Renal pelvis (tissue), 12 donors: ENCODE data around the gene TRIM32. TPM values are rescaled to one million over a fixed set of nuclear protein-coding genes. Genes with fewer than 3 reads are reported as not detected.

ENCODE experiments used
- DNase-seq: peaks from one replicate; pipeline ENCODE4 v3.0.0-alpha.2; 2013
- long read RNA-seq, 16 experiments: transcript quantifications; one replicate each; lab custom pipeline, GENCODE V29; 2026
- polyA plus RNA-seq, 3 donors: library from polyadenylated mRNA; unstranded; fragments of 120-200 nt; gene quantifications; one replicate each; pipeline ENCODE4 v1.2.1, GENCODE V29; 2013; ENCODE audit not compliant: insufficient read length in 3 of 3

The TRIM32 gene, protein sequence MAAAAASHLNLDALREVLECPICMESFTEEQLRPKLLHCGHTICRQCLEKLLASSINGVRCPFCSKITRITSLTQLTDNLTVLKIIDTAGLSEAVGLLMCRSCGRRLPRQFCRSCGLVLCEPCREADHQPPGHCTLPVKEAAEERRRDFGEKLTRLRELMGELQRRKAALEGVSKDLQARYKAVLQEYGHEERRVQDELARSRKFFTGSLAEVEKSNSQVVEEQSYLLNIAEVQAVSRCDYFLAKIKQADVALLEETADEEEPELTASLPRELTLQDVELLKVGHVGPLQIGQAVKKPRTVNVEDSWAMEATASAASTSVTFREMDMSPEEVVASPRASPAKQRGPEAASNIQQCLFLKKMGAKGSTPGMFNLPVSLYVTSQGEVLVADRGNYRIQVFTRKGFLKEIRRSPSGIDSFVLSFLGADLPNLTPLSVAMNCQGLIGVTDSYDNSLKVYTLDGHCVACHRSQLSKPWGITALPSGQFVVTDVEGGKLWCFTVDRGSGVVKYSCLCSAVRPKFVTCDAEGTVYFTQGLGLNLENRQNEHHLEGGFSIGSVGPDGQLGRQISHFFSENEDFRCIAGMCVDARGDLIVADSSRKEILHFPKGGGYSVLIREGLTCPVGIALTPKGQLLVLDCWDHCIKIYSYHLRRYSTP
- 10 to 100 TPM; 21.4 to 23.7 (median 22.7) TPM for polyA plus RNA-seq
- long read RNA-seq, donor 1, partial matches to known transcripts, result 0 of 8 reads
- long read RNA-seq, donor 1, other reads (novel, unspliced or antisense), result 0 of 8 reads
- long read RNA-seq, donor 2, partial matches to known transcripts, result 0 of 6 reads
- long read RNA-seq, donor 2, other reads (novel, unspliced or antisense), result 0 of 6 reads
- long read RNA-seq, donor 3, partial matches to known transcripts, result 0 of 3 reads
- long read RNA-seq, donor 3, other reads (novel, unspliced or antisense), result 0 of 3 reads
- long read RNA-seq, donor 4, transcript TRIM32-203 (2 exons, 3,717 nt), result major isoform, 7 of 41 reads
- long read RNA-seq, donor 4, partial matches to known transcripts, result 33 of 41 reads
- long read RNA-seq, donor 4, other reads (novel, unspliced or antisense), result 0 of 41 reads
- long read RNA-seq, donor 5, partial matches to known transcripts, result 0 of 4 reads
- long read RNA-seq, donor 5, other reads (novel, unspliced or antisense), result 0 of 4 reads
- long read RNA-seq, donor 6, transcript TRIM32-203 (2 exons, 3,717 nt), result major isoform, 7 of 9 reads
- long read RNA-seq, donor 6, partial matches to known transcripts, result 0 of 9 reads
- long read RNA-seq, donor 6, other reads (novel, unspliced or antisense), result 0 of 9 reads
- long read RNA-seq, donor 7, partial matches to known transcripts, result 7 of 14 reads
- long read RNA-seq, donor 7, other reads (novel, unspliced or antisense), result 0 of 14 reads
- long read RNA-seq, donor 8, partial matches to known transcripts, result 0 of 7 reads
- long read RNA-seq, donor 8, other reads (novel, unspliced or antisense), result 0 of 7 reads
- long read RNA-seq, donor 9, partial matches to known transcripts, result 47 of 53 reads
- long read RNA-seq, donor 9, other reads (novel, unspliced or antisense), result 0 of 53 reads
- long read RNA-seq, donor 10, partial matches to known transcripts, result 0 of 6 reads
- long read RNA-seq, donor 10, other reads (novel, unspliced or antisense), result 0 of 6 reads
- long read RNA-seq, donor 11, partial matches to known transcripts, result 0 of 7 reads
- long read RNA-seq, donor 11, other reads (novel, unspliced or antisense), result 0 of 7 reads
- long read RNA-seq, donor 12, transcript TRIM32-203 (2 exons, 3,717 nt), result major isoform, 5 of 9 reads
- long read RNA-seq, donor 12, partial matches to known transcripts, result 0 of 9 reads
- long read RNA-seq, donor 12, other reads (novel, unspliced or antisense), result 0 of 9 reads
- long read RNA-seq, donor 13, transcript TRIM32-201 (2 exons, 3,688 nt), result major isoform, 7 of 8 reads
- long read RNA-seq, donor 13, partial matches to known transcripts, result 0 of 8 reads
- long read RNA-seq, donor 13, other reads (novel, unspliced or antisense), result 0 of 8 reads
- long read RNA-seq, donor 14, result 0 reads
- long read RNA-seq, donor 15, partial matches to known transcripts, result 0 of 5 reads
- long read RNA-seq, donor 15, other reads (novel, unspliced or antisense), result 0 of 5 reads
- long read RNA-seq, donor 16, transcript TRIM32-201 (2 exons, 3,688 nt), result major isoform, 5 of 9 reads
- long read RNA-seq, donor 16, partial matches to known transcripts, result 0 of 9 reads
- long read RNA-seq, donor 16, other reads (novel, unspliced or antisense), result 0 of 9 reads

DNA sequence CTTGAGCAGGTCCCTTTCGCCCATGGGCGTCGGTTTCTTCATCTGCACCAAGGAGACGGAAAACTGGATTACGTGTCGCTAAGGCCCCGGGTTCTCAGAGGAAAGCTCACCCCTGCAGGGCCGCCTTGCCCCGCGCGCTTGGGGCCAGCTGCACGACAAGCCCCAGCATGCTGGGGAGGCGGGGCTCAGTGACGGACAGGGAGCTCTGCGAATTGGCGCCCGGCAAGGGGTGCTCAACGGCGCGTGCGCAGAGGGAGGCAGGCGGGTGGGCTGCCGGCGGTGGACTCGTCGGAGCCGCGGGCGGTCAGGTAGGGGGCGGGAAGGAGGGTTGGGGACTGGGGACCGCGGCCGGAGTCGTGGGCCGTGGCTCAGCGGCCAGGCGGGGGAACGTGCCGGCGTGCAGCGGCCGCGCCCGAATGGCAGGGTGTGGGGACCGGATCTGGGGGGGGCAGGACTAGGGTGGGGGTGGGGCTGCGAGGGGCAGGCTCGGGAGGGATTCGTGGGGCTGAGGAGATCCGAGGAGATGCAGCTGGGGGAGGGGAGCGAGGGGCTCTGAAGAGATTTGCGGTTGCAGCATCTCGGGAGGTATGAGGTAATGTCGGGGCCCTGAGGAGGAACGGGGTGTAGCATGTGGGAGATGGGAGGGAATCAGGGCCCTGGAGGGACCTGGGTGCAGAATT, at the start of gene TRIM32:
Gene TRIM32 (plus strand): TSS at position 232 of the 680 bp plus-strand sequence. CDS start 10,438 bp downstream, outside the sequence.
- DNase-seq, result peak; percentile 91

DNA sequence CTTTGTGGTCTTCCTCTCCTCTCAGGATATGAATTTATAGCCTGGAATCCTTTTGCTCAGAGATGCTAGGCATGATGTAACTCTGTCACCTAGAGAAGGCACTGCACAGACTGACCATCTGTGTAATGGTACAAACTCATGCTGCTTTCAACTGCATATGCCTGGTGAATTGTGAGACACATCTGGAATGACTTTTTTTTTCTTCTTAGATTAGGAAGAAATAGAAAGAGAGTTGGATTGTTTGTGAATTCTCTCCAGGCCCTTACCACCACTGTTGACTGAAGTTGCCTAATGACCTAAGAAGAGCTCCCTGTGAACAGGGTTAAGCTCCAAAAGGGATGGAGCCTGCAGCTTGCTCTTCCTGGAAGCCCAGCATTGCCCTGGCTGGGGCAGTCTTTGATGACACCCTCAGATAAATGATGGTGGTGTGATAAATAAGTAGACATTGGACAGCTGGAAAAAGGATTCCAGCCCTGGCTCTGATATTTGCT, 47.8 kb upstream of the TRIM32 start:
- DNase-seq, result no peak

DNA sequence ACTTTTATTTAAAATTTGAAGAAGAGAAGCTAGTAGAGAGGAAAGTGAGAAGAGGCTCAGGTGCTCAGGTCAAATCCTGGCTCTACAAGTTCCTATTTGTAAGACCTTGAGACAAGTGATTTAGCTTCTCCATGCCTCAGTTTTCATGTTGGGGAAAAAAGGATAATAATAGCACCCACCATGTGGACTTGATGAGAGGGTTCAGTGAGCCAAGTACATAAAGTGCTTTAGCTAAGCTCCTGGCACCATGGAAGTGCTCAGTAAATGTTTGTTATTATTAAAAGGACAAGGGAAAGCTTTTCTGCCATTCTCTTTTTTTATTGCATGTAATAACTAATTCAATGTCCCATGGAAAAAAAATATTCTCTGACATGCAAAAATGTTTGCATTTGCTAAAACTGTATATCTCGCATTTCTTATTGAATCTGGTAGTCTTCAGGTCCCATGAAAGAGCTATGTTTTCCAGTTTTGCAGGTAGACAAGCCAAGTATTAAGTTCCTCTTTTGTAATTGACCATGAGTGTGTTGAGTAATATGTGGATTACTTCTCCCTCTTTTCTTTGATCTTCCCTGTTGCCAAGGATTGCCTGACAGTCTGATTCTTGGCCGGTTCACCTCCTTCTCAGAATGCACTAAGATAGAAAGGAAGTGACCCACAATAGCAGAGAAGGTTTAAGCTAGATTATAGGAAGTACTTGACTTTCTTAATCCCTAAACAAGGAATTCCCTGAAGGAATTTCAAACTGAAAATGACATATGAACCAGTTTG, 45.6 kb upstream of the TRIM32 start:
- no peak for DNase-seq

DNA sequence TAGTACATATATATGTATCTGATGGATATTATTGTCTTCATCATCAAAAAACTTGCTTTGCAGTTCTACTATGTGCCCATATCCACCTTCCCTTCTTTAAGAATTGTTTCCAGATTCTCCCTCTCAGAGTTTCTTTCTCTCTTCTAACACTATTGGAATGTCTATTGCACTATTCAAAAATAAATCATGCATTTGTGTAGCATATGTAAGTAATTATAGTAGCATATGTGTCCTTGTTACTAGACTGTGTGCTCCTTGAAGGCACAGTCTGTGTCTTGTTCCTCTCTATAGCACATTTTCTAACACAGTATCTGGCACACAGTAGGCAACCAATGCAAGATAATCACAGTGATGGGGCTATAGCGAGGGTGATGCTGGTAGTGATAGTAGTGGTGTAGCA, 43.4 kb upstream of the TRIM32 start:
- DNase-seq, result no peak

DNA sequence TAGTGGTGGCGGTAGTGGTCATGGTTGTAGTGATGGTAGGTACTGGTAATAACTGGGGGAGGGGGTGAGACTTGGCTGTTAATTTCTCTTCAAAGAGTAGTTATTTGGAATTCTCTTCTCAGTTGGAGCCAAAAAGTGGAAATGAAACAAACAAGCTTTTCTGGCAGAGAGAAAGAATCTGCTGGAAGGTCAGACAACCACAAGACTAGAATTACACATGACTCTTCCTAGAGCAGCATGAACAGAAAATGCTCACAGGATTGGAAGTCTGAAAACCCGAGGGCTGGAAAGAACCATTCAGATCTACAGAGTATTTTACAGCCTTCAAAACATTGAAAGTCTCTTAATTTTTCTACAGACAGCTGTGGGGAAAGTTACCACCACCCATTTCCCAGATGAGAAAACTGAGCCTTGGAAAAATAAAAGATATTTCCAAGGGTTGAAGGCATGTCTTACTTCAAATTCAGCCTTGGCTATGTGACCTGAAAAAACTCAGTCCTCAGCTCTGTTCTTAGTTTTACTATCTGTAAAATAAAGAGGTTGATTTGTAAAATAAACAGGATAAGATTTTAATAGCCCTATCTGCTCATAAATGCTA, 42.9 kb upstream of the TRIM32 start:
- no peak for DNase-seq

DNA sequence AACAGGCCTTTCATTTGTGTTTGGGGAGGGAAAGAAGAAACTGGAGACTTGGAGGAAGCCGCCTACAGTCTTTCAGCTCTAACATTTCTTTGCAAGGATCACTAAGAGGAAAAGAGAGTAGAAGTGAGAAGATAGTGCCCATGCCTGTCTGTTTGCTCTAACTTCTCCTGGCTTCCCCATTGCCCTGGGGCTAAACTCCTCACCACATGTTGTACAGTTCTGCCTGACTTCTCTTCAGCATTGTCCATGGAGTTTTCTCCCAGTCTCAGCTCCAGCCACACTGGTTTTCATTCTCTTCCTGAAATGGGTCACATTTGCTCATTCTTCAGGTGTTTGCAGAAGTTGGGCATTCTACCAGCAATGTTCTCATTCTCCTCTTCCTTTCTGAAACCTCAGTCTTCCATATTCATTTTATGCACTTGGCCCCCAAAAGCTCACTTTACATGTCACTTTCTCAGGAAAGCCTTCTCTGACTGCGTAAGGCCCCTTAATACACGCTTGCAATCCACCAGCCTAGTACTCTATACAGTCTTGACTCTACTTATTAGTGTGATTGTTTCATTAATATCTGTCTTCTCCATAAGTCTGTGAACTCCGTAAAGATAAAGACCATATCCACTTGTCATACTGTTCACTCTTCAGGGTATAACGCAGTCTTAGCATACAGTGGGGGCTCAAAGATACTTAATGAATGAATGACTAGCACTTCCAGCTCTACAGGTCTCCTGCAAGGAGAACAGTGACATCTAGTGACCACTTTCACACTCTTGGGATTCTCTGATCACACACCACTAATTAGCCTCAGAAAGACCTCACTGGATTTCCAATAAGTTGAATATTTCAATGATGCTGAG, 40.2 kb upstream of the TRIM32 start:
- DNase-seq, result peak; percentile 31

DNA sequence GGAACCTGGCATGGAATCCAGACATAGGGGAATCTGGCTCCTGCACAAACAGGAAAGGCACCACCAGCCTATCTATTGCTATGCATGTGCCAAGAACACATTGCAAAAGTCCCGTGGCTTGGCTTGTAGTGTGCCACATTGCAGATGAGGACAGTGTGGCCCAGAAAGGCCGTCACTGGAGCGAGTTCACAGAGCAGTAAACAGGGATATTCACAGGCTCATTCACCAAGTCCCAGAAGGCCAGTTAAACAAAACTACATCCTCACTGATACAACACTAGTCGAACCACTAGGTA, 39.6 kb upstream of the TRIM32 start:
- DNase-seq, result no peak

DNA sequence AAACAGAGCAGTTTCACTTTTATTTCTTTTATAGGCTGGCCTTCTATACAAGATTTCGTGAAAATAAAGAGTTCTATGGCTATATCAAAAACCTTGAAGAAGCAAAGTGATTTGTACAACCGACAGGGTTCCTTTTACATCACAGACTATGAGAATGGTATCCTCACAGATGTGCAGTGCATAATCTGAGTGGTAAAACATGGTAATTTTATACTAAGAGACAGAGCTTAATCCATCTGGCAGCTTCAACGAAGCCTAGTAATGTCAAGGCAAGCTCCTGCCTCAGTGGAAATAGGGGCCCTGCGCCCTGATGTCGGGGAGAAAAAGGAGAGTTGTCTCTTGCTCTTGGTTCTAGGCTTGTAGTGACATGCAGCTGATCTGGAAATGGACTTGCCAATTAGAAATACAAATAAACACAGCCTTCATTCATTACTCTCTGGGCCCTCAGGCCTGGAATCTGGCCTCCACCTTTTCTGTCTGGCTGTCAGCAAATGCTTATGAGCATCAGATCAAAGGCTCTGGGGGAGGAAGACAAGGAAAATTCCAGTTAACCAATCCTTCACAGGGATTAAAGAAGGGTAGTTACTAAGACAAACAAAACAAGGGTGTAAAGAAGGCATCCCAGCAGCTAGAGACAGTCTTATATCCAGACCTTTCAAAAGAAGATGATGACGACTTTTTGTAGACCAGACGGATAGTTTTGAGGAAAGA, 33.6 kb upstream of the TRIM32 start:
- DNase-seq, result no peak

DNA sequence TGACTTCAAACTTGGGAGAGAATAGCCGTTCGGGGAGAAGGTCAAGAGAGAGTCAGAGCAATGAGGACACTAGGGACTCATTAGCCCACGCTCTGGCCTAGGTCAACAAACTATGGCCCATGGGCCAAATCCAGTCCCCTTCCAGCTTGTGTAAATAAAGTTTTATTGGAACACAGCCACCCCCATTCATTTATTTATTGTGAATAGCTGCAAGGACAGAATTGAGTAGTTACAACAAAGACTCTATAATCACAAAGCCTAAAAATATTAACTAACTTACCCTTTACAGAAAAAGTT, 33.1 kb upstream of the TRIM32 start:
- no peak for DNase-seq

DNA sequence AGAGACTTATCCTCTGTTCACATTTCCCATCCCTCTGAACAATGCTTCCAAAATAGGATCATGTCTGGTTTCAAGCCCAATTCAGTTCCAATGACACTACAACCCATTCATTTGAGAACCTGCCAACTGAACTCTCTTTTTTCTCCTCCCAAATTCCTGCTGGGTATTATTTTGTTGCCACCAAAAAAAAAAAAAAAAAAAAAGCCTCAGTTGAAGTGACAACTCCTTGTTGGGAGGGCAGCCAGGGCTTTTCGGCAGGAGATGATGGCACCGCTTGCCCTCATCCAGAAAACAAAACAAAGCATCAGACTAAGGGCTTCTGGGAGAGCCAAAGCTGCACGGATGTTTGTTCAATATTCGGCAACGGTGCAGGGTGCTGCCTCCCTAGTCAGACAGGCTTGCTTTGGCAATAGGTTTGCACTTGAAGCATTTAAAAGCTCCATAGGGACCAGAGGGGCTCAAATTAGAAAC, 30.6 kb upstream of the TRIM32 start:
- DNase-seq, result no peak

DNA sequence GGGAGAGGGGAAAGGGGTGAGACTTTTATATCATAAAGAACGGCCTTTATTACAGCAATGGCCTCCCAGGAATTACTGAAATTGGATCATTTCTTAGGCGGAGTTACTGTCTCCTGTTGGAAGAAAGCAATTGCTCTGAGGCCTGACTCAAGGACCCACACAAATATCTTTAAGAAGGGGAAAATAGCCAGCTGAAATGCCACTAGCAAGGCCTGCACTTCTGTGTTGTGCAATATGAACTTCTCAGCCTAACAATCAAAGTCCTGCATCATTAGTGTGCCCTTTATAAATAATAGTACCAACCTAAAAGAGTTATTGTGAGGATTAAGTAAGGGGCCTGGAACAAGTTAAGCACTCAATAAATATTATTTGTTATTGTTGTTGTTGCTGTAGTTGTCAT, 30.1 kb upstream of the TRIM32 start:
- DNase-seq, result no peak

DNA sequence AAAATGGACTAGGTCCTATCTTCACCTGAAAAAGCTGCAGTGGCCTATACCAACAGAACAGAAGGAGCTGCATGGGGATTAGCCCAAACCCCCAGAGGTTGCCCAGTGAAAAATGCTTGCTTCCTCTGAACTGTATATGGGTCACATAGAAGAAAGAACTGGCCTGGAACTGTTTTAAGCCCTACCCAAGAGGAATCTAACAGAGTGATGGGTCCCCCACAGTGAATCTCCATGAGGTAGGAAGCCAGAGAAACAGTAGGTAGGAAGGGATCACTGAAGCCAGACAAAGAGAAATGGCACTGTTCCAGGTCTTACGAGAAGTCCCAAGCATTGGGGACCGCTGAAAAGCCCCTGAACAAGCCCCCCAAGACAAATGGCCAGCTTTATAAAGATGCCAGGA, 28.8 kb upstream of the TRIM32 start:
- no peak for DNase-seq

DNA sequence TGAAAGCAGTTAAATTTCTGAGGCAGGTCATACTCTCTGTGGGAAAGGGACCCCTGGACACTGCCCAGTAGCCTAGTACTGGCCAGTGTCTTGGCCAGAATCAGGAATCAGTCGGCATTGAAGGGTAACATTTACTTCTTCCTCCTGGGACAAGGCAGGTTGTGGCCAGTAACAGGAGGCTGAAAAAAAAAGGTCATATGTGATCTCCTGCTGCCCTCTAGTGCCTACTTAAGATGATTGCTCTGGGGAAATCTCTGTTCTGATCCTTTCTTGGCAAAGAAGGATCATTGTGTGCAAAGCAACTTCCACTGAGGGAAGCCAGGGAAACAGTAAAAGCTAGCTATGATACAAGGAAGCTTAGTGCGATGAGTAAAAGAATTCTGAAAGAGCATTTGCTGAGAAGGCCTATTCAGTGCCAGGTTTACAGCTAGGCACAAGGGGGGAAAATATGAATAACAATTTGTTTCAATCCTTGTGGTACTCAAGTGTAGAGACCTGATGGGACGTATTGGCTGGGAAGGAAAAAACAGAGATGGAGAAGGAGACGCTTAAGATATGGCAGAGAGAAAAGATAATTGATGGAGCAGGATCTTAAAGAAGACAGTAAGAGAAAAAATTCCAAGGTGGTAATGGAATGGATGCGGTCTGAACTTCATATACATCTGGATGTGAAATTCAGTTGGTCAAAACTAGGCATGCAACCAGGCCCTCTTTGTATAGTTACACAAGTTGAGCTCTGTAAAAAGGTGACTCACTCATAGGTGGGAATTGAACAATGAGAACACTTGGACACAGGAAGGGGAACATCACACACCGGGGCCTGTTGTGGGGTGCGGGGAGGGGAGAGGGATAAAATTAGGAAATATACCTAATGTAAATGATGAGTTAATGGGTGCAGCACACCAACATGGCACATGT, 25.8 kb upstream of the TRIM32 start:
- DNase-seq, result peak; percentile 59

DNA sequence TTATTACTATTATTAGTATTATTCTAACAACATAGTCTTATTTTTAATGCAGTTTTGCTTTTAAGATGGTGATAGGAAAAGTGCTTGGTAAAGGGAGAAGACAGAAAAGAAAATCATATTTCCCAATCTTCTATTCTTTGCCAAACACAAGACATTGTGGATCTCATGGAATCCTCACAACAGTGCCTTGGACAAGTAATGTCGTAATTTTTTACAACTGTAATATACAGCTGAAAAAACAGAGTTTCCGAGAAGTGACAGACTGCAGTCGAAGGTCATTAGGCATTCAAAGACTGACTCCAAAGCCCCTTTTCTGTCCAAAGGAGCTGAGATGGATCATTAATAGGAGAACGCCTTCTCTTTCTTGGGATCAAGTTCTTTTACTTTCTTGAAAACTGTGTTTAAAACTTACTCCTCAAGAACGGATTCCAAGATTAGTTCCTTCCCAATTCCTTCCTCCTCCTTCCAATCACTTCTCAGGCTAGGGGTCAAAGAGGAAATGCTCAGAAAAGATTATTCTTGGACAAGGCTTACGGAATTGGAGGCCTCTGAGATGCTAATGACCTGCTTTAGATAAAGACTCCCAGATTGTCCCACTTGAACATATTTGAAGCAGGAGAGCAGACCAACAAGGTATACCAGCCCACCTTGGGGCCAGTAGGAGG, 24.3 kb upstream of the TRIM32 start:
- DNase-seq, result peak; percentile 30

DNA sequence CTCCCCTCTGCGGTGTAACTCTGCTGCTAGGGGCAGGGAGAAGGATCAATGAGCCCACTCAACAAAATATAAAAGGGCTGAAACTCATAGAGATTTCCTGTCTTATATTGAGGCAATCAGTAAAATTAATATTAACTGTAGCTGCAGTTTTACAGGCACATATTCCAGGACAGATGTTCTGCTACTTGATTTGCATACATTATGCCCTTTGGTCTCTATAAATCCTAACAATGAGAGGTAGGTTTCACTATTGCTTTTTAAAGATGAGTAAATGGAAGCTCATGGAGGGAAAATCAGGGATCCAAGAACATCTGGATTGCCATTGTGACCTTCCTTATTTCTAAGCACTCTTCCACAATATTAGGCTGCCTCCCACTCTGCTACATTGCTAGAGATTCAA, 23.5 kb upstream of the TRIM32 start:
- no peak for DNase-seq
